HL-60/S4 treated with retinoic acid at 250 ng/mL for 4 days and 3 days (cell line): Measurements from ENCODE around the gene CSNK1G2.

Experiments used
- in situ Hi-C: fragments of 300-500 bp; cut with MboI; formaldehyde crosslinking; loops from 2 replicates; pipeline ENCODE4 v1.7.0; 2022; ENCODE audit warnings: low sequenced_read_pairs

The CSNK1G2 gene

DNA sequence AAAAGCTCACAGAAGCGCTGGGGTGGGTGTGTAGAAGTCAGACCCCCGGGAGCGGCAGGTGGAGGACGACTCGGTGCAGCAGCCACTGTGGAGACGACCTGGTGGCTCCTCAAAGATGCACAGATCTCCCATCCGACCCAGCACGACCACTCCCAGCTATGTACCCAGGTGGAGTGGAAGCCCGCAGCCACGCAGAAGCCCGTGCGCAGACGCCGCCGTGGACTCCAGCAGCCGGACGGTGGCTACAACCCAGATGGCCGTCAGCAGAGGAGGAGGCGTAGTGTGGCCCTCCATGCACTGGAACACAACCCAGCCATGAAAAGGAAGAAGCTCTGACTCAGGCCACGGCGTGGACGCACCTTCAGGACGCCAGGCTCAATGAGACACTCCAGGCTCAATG, 21.7 kb downstream of the CSNK1G2 start:
- in situ Hi-C loops, result no loop called here

DNA sequence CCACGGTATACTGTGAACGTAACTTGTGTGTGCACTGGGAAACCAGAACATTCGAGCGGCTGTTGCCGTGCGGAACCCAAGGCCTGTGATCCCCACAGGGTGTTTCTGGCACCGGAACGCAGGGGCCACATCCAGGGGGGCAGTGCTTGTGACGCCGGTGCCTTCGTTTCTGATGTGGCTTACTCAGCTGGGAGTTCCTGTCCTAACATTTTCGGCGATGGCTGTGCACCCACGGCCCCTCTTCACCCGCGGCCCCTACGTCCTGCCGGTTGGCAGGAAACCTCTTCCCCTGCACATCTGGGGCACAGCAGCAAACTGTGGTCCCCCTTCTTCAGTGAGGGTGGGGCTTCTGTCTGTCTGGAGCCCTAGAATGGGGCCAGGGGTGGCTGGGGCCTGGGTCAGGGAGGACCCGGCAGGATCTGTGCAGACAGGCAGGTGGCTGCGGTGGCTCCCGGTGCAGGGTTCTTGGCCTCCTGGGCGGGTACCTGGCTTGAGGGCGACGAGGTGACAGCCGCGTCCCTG, 26.2 kb downstream of the CSNK1G2 start:
- in situ Hi-C loops, result no loop called here

DNA sequence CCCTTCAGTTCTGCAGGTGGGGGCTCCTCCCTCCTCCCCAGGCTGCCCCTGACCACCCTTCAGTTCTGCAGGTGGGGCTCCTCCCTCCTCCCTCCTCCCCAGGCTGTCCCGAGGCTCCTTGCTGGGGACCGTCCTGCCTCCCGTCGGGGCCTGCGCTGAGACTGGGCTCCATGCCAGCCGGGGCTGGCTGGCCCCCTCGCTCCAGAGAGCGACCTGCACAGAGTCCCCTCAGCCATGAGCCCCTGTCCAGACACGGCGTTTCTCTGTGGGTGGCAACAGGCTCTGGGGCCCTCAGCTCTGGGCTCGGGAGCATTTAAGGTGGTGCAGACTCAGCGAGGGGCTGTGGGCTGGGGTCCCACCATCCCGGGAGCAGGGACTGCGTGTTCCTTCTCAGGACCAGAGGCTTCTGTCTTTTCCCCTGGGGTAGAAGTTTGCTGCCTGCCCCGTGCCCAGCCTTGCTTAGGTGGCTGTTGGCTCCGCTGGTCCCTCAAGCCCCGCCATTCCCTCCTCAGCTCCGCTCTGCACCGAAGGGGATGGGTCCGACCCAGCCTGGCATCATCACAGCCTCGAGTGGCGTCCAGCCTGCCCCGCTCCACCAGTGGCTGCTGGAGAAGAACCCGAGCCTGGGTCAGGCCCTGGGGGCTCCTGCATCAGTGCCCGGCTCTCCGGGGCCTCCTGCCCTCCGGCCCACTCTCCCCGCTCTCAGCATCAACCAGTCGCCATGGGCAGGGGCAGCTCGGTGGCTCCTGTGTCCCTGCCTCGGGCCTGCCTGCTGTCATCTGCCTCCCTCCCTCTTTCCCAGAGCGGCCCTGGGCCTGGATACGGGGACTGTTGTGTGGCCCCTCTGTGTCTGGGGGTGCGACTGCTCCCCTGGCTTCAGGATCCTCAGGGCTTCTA, 27.6 kb downstream of the CSNK1G2 start:
- in situ Hi-C loops, result no loop called here

DNA sequence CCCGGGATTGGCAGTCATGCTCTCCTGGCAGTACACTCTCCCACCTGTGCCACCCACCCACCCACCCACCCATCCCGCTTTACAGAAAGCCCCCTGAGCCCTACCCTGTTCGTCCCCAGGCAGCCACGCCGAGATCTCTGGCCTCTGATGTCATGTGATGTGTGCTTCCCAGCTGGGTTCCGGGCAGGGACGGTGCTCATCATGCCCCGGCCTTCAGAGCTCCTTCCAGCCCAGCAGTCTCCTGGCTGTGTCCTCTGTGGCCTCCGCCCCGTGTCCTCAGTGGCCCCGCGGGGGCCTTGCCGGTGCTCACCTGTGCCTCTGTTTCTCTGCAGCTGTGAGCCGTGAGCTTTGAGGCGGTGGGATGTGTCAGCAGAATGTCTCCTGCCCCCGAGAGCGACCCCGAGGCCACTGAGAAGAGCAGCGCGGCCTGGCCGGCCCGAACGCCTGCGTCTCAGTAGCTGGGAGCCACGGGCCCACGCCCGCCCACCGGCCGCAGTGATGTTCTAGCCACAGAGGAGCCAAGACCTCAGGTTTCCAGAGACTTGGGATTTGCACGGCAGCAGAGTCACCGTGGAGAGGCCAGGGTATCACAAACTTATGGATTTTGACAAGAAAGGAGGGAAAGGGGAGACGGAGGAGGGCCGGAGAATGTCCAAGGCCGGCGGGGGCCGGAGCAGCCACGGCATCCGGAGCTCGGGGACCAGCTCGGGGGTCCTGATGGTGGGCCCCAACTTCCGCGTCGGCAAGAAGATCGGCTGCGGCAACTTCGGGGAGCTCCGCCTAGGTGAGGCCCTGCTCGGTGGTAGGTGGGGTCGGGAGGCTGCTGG, 28.4 kb downstream of the CSNK1G2 start:
- in situ Hi-C loops, result no loop called here

DNA sequence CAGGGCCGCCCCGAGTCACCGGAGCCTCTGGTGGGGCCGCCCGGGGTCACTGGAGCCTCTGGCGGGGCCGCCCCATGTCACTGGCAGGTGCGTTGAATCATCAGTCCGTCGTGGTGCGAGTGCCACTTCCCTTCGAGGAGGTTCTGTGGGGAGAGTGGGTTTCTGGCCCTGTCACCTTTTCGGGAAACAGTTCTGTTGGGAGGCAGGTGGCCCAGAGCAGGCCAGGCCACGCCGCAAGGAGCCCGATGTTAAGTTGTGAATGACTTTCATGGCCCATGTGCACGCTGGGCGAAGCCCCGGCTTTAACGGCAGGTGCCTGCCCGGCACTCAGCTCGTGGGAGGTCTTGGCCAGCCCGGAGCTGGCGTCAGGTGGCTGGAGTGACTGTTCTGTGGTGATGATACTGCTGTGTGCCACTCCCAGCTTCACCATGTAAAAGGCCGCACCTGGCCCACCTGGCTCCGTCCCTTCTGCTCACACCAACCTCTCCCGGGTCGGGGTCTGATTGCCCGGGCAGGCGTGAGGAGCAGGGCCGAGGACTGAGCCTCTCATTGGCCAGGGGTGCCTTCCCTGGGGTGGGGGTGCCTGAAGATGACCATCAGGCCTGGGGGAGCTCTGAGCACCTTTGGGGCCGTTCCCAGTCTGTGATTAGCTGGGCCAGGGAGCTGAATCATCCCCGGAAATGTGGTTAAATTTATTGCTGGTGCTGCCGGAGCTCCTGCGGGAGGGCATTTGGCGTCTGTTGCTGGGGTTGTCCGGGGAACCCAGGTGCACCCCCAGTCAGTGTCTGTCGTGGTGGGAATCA, 29.2 kb downstream of the CSNK1G2 start:
- in situ Hi-C loops, result no loop called here

DNA sequence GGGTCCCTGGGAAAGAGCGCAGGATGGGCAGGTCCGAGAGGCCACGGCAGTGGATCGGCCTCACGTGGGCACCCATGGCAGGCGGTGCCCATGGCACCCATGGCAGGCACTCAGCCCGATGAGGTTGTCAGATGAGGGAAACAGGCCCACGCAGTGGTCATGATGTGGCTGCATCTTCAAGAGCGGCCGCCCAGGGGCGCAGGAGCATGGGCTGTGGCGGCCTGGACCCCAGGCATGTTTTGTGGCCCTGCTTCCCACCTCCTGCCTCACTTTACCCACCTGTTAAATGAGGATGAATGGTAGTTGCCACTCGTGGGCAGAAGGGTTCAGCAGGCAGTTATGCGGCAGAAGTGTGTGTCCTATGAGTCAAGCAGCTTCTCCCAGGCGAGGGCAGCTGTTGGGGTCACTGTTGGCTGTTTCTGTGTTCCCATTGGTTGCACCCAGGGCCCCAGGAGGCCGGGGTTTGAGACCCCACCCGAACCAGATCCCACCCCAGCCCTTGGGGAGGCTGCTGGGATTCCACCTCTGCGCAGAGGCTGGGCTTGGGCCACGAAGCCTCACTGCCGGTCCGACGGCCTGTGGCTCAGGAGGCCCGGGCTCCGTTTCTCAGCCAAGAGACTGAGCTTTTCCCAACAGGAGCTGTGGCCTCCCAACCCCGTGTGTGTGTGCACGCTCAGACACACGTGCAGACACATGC, 30.0 kb downstream of the CSNK1G2 start:
- in situ Hi-C loops, result no loop called here

DNA sequence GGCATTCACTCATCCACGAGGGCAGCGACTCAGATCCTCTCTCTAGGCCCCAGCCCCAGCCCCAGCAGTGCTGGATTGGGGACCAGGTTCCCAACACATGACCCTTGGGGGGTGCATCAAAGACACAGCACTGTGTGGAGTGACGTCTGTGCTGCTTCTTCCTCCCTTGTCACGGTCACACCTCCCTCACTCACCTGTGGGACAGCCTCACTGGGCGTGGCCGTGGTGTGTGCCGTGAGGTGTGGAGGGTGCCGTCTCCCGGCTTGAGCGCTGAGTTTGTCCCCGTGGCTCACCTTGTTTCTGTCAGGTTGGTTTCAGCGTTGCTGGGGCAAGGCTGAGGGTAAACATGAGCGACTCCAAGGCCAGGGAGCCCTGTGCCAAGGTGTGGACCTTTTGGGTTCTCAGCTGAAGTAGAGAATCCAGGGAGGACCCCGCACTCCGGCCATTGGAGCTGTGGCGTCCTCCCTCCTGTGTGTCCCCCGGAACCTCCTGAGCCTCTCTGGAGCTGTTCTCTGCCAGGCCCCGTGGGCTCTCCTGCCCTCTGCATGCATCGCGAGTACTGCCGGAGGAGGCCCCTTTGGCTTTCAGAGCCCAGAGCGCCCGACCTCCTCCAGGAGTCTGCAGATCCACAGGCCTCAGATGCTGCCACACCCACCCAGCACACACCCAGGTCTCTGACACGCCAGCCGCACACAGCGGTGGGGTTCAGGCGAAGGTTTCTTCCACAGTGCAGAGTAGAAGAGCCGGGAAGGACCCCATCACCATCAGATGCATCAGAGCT, 33.6 kb downstream of the CSNK1G2 start:
- in situ Hi-C loops, result no loop called here

DNA sequence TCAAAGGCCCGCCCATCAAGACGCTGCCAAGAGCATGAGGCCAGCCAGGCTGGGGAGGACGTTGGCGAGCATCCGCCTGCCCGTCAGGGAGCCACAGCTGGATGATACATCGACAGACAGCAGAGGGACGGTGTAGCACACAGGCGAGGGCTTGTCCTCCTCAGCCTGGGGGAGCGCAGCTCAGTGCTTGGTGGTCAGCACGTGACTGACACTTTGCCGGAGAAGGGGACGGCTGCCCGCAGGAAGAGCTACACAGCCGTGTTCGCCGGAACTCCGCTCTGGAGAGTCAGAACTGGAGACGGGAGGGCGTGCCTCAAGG, 34.1 kb downstream of the CSNK1G2 start:
- in situ Hi-C loops, result no loop called here

DNA sequence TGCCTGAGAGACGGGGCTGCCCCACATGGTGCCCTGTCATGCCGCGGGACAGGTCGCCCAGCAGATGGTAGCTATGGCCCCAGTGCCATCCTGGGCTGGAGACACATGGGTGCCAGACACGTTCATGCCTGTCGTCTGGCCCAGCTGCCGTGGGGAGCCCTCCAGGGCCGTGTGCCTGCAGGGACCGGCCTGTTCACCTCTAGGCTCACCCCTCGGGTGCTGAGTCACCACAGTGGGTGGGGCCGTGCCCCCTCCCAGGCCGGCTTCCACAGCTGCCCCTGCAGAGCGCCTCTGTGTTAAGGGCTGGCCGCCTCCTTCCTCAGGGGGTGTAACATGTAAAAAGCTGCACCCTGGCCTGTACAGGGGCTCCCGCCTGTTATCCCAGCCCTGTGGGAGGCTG, 36.1 kb downstream of the CSNK1G2 start:
- in situ Hi-C loops, result no loop called here

DNA sequence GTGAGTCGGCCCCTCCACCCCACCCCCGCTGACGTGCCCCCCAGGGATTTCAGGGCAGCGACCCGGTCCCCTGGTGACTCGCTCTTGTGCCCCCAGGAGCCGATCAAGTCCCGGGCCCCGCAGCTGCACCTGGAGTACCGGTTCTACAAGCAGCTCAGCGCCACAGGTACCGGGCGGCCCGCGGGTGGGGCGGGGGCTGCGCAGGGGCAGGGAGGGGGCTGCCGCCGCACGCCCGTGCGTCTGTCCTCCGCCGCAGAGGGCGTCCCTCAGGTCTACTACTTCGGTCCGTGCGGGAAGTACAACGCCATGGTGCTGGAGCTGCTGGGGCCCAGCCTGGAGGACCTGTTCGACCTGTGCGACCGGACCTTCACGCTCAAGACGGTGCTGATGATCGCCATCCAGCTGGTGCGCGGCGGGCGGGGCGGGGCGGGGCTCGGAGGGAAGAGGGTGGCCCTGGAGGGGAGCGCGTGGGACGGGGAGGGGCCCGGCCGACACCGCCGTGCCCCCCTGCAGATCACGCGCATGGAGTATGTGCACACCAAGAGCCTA, 37.4 kb downstream of the CSNK1G2 start:
- in situ Hi-C loops, result no loop called here

DNA sequence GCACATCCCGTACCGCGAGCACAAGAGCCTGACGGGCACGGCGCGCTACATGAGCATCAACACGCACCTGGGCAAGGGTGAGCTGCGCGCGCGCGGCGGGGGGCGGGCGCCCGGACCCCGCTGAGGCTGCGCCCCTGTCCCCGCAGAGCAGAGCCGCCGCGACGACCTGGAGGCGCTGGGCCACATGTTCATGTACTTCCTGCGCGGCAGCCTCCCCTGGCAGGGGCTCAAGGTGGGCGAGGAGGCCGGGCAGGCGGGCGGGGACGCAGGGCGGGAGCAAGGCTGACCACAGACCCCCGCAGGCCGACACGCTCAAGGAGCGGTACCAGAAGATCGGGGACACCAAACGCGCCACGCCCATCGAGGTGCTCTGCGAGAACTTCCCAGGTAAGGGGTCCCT, 38.0 kb downstream of the CSNK1G2 start:
- in situ Hi-C loops, result no loop called here

DNA sequence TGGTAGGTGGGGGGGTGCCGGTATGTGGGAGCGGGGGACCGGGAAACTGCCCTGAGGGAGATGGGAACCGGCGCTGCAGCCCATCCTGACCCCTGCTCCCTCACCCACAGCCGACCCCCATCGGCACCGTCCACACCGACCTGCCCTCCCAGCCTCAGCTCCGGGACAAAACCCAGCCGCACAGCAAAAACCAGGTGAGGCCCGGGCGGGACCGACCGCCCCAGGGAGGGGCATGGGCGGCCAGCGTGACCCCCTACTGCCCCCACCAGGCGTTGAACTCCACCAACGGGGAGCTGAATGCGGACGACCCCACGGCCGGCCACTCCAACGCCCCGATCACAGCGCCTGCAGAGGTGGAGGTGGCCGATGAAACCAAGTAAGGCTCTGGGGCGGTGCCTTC, 38.7 kb downstream of the CSNK1G2 start:
- in situ Hi-C loops, result no loop called here

DNA sequence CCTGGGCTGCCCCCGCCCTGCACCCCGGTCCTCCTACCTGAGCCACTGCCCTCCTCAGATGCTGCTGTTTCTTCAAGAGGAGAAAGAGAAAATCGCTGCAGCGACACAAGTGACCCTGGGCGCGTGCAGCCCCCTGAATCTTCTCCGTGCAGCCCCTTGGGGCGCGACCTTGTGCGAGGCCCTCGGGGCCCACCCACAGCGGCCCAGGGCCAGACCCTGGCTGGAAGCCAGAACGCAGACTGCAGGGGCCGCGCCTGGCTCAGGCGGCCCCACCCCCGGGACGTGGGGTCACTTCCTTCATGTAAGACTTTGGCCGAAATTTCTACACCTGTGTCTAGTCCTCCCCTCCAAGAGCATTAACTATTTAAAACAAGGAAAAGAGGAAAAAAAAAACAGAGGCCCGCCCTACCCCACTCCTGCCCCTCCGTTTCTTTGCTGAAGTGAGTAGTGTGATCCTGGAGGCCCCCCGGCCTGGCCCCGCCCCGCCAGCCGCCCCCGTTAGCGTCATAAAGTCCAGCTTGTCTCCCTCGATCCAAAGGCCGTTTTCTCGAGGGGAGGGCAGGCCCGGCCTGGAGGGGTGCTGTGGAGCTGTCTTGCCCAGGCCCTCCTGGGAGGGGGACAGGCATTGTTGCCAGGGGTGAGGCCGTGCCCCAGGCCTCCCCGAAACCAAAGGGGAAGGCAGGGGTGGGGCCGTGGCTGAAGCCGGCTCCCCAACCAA, 39.3 kb downstream of the CSNK1G2 start:
- in situ Hi-C loops, result no loop called here

DNA sequence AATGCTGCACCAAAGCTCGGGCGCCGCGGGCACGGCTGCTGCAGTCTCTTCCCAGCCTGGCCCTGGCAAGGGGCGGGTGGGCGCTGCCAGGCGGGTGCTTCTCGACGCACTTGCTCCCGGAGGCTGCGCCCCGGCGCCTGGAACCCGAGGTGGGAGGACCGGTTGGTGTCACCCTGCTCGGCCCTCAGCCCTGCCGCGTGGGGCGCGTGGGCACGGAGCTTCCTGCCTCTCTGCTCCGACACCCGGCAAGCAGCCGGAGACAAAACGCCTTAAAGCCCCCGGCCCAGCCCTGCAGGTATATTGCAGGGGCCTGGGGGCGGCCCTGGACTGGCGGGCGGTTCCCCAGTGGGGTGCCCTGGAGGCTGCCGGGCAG, 39.8 kb downstream of the CSNK1G2 start:
- in situ Hi-C loops, result no loop called here

DNA sequence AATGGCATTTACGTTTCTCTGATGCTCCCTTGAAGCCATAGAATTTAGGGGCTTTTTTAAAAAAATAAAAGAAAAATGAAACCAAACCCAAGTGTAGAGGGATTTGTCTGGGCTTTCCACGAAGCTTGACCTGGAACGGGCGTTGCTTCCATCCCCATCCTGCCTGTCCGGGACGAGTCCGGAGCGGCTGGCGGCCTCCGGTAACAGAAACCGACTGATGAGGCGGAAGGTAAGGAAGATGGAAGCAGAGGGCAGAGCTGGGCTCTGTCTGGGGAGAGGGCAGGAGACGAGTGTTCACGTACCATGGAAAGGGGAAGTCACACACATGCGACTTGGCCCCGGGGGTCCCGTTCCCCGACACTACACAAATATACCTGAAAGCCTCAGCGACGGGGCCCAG, 40.3 kb downstream of the CSNK1G2 start:
- in situ Hi-C loops, result no loop called here

DNA sequence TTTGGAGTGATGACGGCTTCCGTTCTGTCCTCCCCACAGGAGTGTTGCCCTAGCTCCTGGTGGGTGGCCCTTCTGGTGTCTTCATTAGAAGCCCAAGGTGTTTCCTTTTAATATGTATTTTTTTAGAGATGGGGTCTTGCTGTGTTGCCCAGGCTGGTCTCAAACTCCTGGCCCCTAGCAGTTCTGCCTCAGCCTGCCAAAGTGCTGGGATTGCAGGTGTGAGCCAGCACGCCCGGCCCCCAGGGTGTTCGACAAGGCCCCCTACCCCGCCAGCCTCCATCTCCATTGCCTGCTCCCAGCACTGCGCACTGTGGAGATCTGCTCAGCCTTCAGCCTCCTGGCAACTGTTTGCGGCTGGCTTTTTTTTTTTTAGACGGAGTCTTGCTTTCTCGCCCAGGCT, 43.4 kb downstream of the CSNK1G2 start:
- in situ Hi-C loops, result no loop called here

DNA sequence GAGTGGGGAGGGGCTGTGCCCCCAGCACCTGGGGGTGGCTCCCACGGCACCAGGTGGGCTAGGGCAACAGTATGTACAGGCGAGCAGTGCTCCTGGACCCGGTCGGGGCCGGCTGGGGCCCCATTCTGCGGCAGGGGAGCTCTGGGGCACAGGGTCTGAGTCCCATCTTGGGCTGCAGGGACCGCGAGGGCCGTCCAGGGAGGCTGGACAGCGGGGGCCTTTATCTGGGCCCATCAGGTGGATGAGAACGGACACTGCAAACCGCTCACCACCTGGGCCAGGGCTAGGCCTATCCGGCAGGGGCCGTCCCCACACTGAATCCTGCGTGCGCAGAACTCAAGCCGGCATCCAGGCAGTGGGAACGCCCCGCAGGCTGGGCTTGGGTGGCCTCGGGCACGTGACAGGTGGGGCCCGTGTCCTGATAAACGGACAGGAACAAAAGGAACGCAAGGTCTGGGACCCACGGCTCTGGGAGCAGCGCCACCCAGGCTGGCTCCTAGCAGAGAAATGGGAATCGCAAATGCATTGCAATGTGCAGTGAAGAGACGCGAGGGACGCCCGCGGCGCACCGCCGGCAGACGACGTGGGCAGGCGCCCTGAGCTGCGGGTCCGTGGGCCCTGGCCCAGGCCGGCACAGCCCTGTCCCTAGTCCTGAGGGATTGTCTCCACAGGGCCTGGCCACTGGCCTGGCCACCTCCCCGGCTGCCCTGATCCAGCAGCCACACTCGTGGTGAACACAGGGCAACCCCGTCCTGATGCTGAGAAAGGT, 44.8 kb downstream of the CSNK1G2 start:
- in situ Hi-C loops, result no loop called here
